Astrocyte (in vitro differentiated cells and primary cell): ENCODE measurements around the gene AGPAT1.

Experiments used
- CTCF ChIP-seq: IDR thresholded peaks from 2 replicates; pipeline ENCODE4 v1.5.1; 2011; ENCODE audit warnings: low read depth, mild to moderate bottlenecking, inconsistent platforms, low read length, moderate library complexity; ENCODE audit not compliant: insufficient read depth
- EZH2 ChIP-seq: IDR thresholded peaks from 2 replicates; pipeline ENCODE4 v1.6.1; 2012; ENCODE audit warnings: mild to moderate bottlenecking, low read length, inconsistent platforms; ENCODE audit not compliant: insufficient read depth

GRCh38 chr6:32163559-32164258 is 12.2 kb downstream of the AGPAT1 start:
- TF ChIP-seq CTCF (no peak), EZH2 (no peak)
